Liver (tissue), 9 donors: ENCODE results near the gene ACACA. TPM values are rescaled to one million over a fixed set of nuclear protein-coding genes. Genes with fewer than 3 reads are reported as not detected.

ENCODE experiments used
- DNase-seq: peaks from one replicate; pipeline ENCODE4 v3.0.0-alpha.2; 2017; ENCODE audit warnings: low spot score
- H3K27ac ChIP-seq, 2 donors: one replicate each; pipeline ENCODE4 v1.7.0; 2013; ENCODE audit warnings: inconsistent platforms in 2 of 2, low read length in 2 of 2, control low read depth in 1 of 2, low read depth in 1 of 2, mild to moderate bottlenecking in 1 of 2
- H3K27me3 ChIP-seq, 4 donors: one replicate each; pipeline versions ENCODE4 v1.6.1 to v1.7.0; 2013; ENCODE audit warnings: low read length in 3 of 4, inconsistent platforms in 1 of 4, mild to moderate bottlenecking in 1 of 4, moderate library complexity in 1 of 4; ENCODE audit not compliant: control insufficient read depth in 4 of 4, insufficient read depth in 4 of 4
- H3K36me3 ChIP-seq, 4 donors: one replicate each; pipeline versions ENCODE4 v1.6.1 to v1.7.0; 2013; ENCODE audit warnings: low read length in 3 of 4, mild to moderate bottlenecking in 3 of 4, low read depth in 1 of 4, moderate library complexity in 1 of 4; ENCODE audit not compliant: control insufficient read depth in 4 of 4, insufficient read depth in 3 of 4
- H3K4me1 ChIP-seq, 4 donors: one replicate each; pipeline versions ENCODE4 v1.6.1 to v1.7.0; 2013; ENCODE audit warnings: low read length in 3 of 4, mild to moderate bottlenecking in 3 of 4, moderate library complexity in 1 of 4; ENCODE audit not compliant: control insufficient read depth in 4 of 4, insufficient read depth in 4 of 4
- H3K4me3 ChIP-seq, 3 donors: one replicate each; pipeline versions ENCODE4 v1.6.1 to v1.7.0; 2013; ENCODE audit warnings: low read length in 3 of 3, control low read depth in 1 of 3, low read depth in 1 of 3, mild to moderate bottlenecking in 1 of 3
- H3K9ac ChIP-seq, 2 donors: one replicate each; pipeline ENCODE4 v1.7.0; 2013; ENCODE audit warnings: low read length in 2 of 2, mild to moderate bottlenecking in 2 of 2, moderate library complexity in 2 of 2, control low read depth in 1 of 2, low read depth in 1 of 2
- H3K9me3 ChIP-seq, 4 donors: one replicate each; pipeline versions ENCODE4 v1.6.1 to v1.7.0; 2013; ENCODE audit warnings: low read length in 3 of 4; ENCODE audit not compliant: control insufficient read depth in 4 of 4
- ATF3 ChIP-seq: IDR thresholded peaks from 2 replicates; pipeline ENCODE4 v1.6.1; 2016; ENCODE audit warnings: antibody characterized with exemption
- CTCF ChIP-seq: fragments of 150-350 bp; IDR thresholded peaks from 2 replicates; pipeline ENCODE4 v1.5.1; 2017; ENCODE audit warnings: improper control_type of control experiment, low read depth, low read length; ENCODE audit not compliant: missing input control
- EGR1 ChIP-seq, 2 donors: IDR thresholded peaks; 2 replicates each; pipeline ENCODE4 v1.6.1; 2016 to 2018; ENCODE audit warnings: antibody characterized with exemption in 2 of 2, low read depth in 2 of 2
- FOXA1 ChIP-seq: IDR thresholded peaks from 2 replicates; pipeline ENCODE4 v1.6.1; 2016; ENCODE audit warnings: antibody characterized with exemption
- FOXA2 ChIP-seq: IDR thresholded peaks from 2 replicates; pipeline ENCODE4 v1.6.1; 2016; ENCODE audit warnings: antibody characterized with exemption
- GABPA ChIP-seq, 2 donors: IDR thresholded peaks in 1 of 2; conservative IDR thresholded peaks in 1 of 2; 2 replicates each; pipeline ENCODE4 v1.6.1; 2016; ENCODE audit warnings: antibody characterized with exemption in 2 of 2, mild to moderate bottlenecking in 1 of 2, moderate library complexity in 1 of 2
- HNF4A ChIP-seq, 2 donors: conservative IDR thresholded peaks; 2 replicates each; pipeline ENCODE4 v1.6.1; 2016; ENCODE audit warnings: antibody characterized with exemption in 2 of 2, mild to moderate bottlenecking in 2 of 2
- HNF4G ChIP-seq: IDR thresholded peaks from 2 replicates; pipeline ENCODE4 v1.6.1; 2016; ENCODE audit warnings: antibody characterized with exemption
- JUND ChIP-seq, 2 donors: IDR thresholded peaks; 2 replicates each; pipeline ENCODE4 v1.6.1; 2016; ENCODE audit warnings: antibody characterized with exemption in 2 of 2
- MAX ChIP-seq: IDR thresholded peaks from 2 replicates; pipeline ENCODE4 v1.6.1; 2016; ENCODE audit warnings: antibody characterized with exemption
- NR2F2 ChIP-seq: IDR thresholded peaks from 2 replicates; pipeline ENCODE4 v1.6.1; 2016; ENCODE audit warnings: antibody characterized with exemption
- RAD21 ChIP-seq, 2 donors: IDR thresholded peaks; 2 replicates each; pipeline ENCODE4 v1.6.1; 2016; ENCODE audit warnings: antibody characterized with exemption in 2 of 2, mild to moderate bottlenecking in 2 of 2
- REST ChIP-seq: IDR thresholded peaks from 2 replicates; pipeline ENCODE4 v1.6.1; 2016; ENCODE audit warnings: antibody characterized with exemption, mild to moderate bottlenecking
- RXRA ChIP-seq, 2 donors: IDR thresholded peaks; 2 replicates each; pipeline ENCODE4 v1.6.1; 2017 to 2018; ENCODE audit warnings: antibody characterized with exemption in 2 of 2, mild to moderate bottlenecking in 1 of 2
- SP1 ChIP-seq: IDR thresholded peaks from 2 replicates; pipeline ENCODE4 v1.6.1; 2018; ENCODE audit warnings: antibody characterized with exemption, mild to moderate bottlenecking
- TAF1 ChIP-seq: conservative IDR thresholded peaks from 2 replicates; pipeline ENCODE4 v1.6.1; 2016; ENCODE audit warnings: antibody characterized with exemption, mild to moderate bottlenecking
- YY1 ChIP-seq: IDR thresholded peaks from 2 replicates; pipeline ENCODE4 v1.6.1; 2016; ENCODE audit warnings: antibody characterized with exemption, mild to moderate bottlenecking
- ZBTB33 ChIP-seq: IDR thresholded peaks from 2 replicates; pipeline ENCODE4 v1.6.1; 2016; ENCODE audit warnings: antibody characterized with exemption
- whole genome bisulfite sequencing: extraction: QIAGEN DNeasy Blood & Tissue Kit; methylation state at CpG from one replicate; pipeline ENCODE4 v1.1.7; 2013; 5-methylcytosine and 5-hydroxymethylcytosine counted together
- polyA plus RNA-seq, 2 donors: library from polyadenylated mRNA; stranded (reverse) in 1 of 2; unstranded in 1 of 2; fragments of 200-250 nt in 1 of 2; fragments of >200 nt in 1 of 2; fragmentation: Nextera tagmentation in 1 of 2; extraction: Ambion mirVana in 1 of 2; gene quantifications; one replicate each; pipeline versions ENCODE4 v1.2.1 to v1.2.3, GENCODE V29; 2013 to 2015
- total RNA-seq, 2 donors: library from RNA; depleted of rRNA; stranded (reverse); fragments of >200 nt; gene quantifications; one replicate each; pipeline ENCODE4 v1.2.3, GENCODE V29; 2014
- donor health status: healthy.
- donor health status: healthy.
- donor health status: healthy.
- donor health status: healthy.
- donor health status: healthy.

Gene ACACA
- total and polyA plus RNA-seq, 4 donors = 14.8 to 49.5 (median 31.2) TPM

GRCh38 chr17:37123941-37124820 is 282.5 kb downstream of the ACACA start:
- TF ChIP-seq RXRA (IDR thresholded peaks at IDR 0.05) = no peak
- TF ChIP-seq SP1 = no peak
- TF ChIP-seq EGR1 (IDR thresholded peaks at IDR 0.05; ENCODE audit: low read depth in 2 of 2) = no peak
- TF ChIP-seq ATF3 = no peak
- no peak for TF ChIP-seq ZBTB33
- no peak for TF ChIP-seq HNF4G
- no peak for TF ChIP-seq HNF4A (conservative IDR thresholded peaks at IDR 0.05)
- TF ChIP-seq FOXA1 = no peak
- no peak for TF ChIP-seq NR2F2
- no peak for TF ChIP-seq GABPA (IDR thresholded peaks at IDR 0.05 in 1 of 2, conservative IDR thresholded peaks at IDR 0.05 in 1 of 2)
- TF ChIP-seq CTCF = no peak
- TF ChIP-seq TAF1 = no peak
- TF ChIP-seq MAX = no peak
- no peak for TF ChIP-seq JUND (IDR thresholded peaks at IDR 0.05)
- TF ChIP-seq YY1 = no peak
- no peak for TF ChIP-seq FOXA2
- no peak for TF ChIP-seq RAD21 (IDR thresholded peaks at IDR 0.05)
- TF ChIP-seq REST = no peak
- DNase-seq = no peak
- Histone ChIP-seq H3K36me3 (peaks cover 6 to 48% (median 36%) of the 10 kb centered on the region in 4 donors), H3K27me3 (no peaks in the 10 kb centered on the region), H3K4me1 (peaks cover 0 to 5% (median 0%) of the 10 kb centered on the region in 4 donors), H3K27ac (no peak overlapping the region), H3K4me3 (no peak overlapping the region), H3K9ac (no peak overlapping the region), H3K9me3 (no peaks in the 10 kb centered on the region)
- 86% methylated on average over 7 of the region's 7 CpGs for WGBS
